ENCODE data around the gene GJA4.
"Not testable (repeated sequence)": the region's sequence is repeated elsewhere in the genome, so short reads cannot be mapped to it uniquely, and the experiment has no call there.

The GJA4 gene

GRCh38 chr1:34768856-34769255 is 23.9 kb upstream of the GJA4 start:
- no peak overlapping the region for H3K4me3 ChIP-seq (ENCODE audit: insufficient read depth, low read depth, low read length, poor library complexity, severe bottlenecking)
- no peaks in the 10 kb centered on the region for H3K36me3 ChIP-seq (ENCODE audit: control insufficient read depth, insufficient read depth, low read length)
- H3K27me3 ChIP-seq (replicated peaks; ENCODE audit: control insufficient read depth, insufficient read depth, low read length, poor library complexity, severe bottlenecking), result no peaks in the 10 kb centered on the region
- no peaks in the 10 kb centered on the region for H3K4me1 ChIP-seq (ENCODE audit: control insufficient read depth, insufficient read depth, low read length, poor library complexity, severe bottlenecking)
- H3K9me3 ChIP-seq (ENCODE audit: control insufficient read depth, low read length), result no peaks in the 10 kb centered on the region
- DNase-seq, result no peak
- H3K27ac ChIP-seq (ENCODE audit: insufficient read depth, low read length, poor library complexity, severe bottlenecking), result no peak overlapping the region

GRCh38 chr1:34770891-34771504 is 21.8 kb upstream of the GJA4 start:
- Histone ChIP-seq H3K9me3 (ENCODE audit: control insufficient read depth, low read length) (no peaks in the 10 kb centered on the region), H3K27me3 (replicated peaks; ENCODE audit: control insufficient read depth, insufficient read depth, low read length, poor library complexity, severe bottlenecking) (no peaks in the 10 kb centered on the region), H3K4me1 (ENCODE audit: control insufficient read depth, insufficient read depth, low read length, poor library complexity, severe bottlenecking) (no peaks in the 10 kb centered on the region), H3K27ac (ENCODE audit: insufficient read depth, low read length, poor library complexity, severe bottlenecking) (no peak overlapping the region), H3K36me3 (ENCODE audit: control insufficient read depth, insufficient read depth, low read length) (no peaks in the 10 kb centered on the region), H3K4me3 (ENCODE audit: insufficient read depth, low read depth, low read length, poor library complexity, severe bottlenecking) (no peak overlapping the region)
- no peak for DNase-seq

DNA sequence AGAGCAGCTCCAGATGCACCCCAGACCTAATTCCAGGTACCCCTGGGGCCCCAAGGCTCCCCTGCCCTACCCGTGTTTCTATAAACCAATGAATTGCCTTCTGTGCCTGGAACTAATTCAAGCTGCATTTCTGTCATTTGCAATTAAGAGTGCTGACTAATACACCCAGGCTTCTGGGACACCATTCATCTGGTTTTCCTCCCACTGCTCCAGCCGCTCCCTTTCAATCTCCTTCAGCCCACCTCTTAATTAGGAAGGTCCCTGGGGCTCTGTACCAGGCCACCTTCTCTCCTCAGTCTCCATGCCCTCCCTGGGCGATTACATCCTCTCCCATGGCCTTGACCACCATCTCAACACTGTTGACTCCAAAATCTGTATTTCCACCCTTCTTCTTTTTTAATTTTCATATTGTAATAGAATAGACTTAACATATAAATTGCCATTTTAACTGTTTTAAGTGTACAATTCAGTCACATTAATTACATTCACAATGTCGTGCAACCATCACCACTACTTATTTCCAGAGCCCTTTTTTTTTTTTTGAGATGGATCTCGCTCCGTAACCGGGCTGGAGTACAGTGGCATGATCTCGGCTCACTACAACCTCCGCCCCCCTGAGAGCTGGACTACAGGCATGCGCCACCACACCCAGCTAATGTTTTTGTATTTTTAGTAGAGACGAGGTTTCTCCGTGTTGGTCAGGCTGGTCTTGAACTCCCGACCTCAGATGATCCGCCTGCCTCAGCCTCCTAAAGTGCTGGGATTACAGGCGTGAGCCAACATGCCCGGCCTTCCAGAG is 21.0 kb upstream of the GJA4 start:
- Histone ChIP-seq H3K27me3 (replicated peaks; ENCODE audit: control insufficient read depth, insufficient read depth, low read length, poor library complexity, severe bottlenecking) (no peaks in the 10 kb centered on the region), H3K27ac (ENCODE audit: insufficient read depth, low read length, poor library complexity, severe bottlenecking) (no peak overlapping the region), H3K4me3 (ENCODE audit: insufficient read depth, low read depth, low read length, poor library complexity, severe bottlenecking) (no peak overlapping the region), H3K4me1 (ENCODE audit: control insufficient read depth, insufficient read depth, low read length, poor library complexity, severe bottlenecking) (no peaks in the 10 kb centered on the region), H3K36me3 (ENCODE audit: control insufficient read depth, insufficient read depth, low read length) (no peaks in the 10 kb centered on the region), H3K9me3 (ENCODE audit: control insufficient read depth, low read length) (no peaks in the 10 kb centered on the region)
- DNase-seq, result no peak

DNA sequence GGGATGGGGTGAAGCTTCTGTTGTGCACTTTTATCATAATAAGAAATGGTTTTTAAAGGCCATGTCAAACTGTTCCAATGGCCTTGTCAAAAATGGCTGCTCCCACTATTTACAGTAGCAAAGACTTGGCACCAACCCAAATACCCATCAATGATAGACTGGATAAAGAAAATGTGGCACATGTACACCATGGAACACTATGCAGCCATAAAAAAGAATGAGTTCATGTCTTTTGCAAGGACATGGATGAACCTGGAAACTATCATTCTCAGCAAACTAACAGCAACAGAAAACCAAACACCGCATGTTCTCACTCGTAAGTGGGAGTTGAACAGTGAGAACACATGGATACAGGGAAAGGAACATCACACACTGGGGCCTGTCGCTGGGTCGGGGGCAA is 19.7 kb upstream of the GJA4 start:
- not testable (repeated sequence) for H3K36me3 ChIP-seq (ENCODE audit: control insufficient read depth, insufficient read depth, low read length); H3K9me3 ChIP-seq (ENCODE audit: control insufficient read depth, low read length); H3K27ac ChIP-seq (ENCODE audit: insufficient read depth, low read length, poor library complexity, severe bottlenecking); H3K4me3 ChIP-seq (ENCODE audit: insufficient read depth, low read depth, low read length, poor library complexity, severe bottlenecking); DNase-seq; H3K27me3 ChIP-seq (replicated peaks; ENCODE audit: control insufficient read depth, insufficient read depth, low read length, poor library complexity, severe bottlenecking); H3K4me1 ChIP-seq (ENCODE audit: control insufficient read depth, insufficient read depth, low read length, poor library complexity, severe bottlenecking)

- Histone ChIP-seq H3K27me3 (replicated peaks; ENCODE audit: control insufficient read depth, insufficient read depth, low read length, poor library complexity, severe bottlenecking) (no peaks in the 10 kb centered on the region), H3K9me3 (ENCODE audit: control insufficient read depth, low read length) (no peaks in the 10 kb centered on the region), H3K36me3 (ENCODE audit: control insufficient read depth, insufficient read depth, low read length) (no peaks in the 10 kb centered on the region), H3K4me3 (ENCODE audit: insufficient read depth, low read depth, low read length, poor library complexity, severe bottlenecking) (no peak overlapping the region), H3K27ac (ENCODE audit: insufficient read depth, low read length, poor library complexity, severe bottlenecking) (no peak overlapping the region), H3K4me1 (ENCODE audit: control insufficient read depth, insufficient read depth, low read length, poor library complexity, severe bottlenecking) (no peaks in the 10 kb centered on the region)
- DNase-seq, result no peak
Observed at GRCh38 chr1:34774957-34775356, 17.8 kb upstream of the GJA4 start.

- peaks cover 9% of the 10 kb centered on the region for H3K4me1 ChIP-seq (ENCODE audit: control insufficient read depth, insufficient read depth, low read length, poor library complexity, severe bottlenecking)
Observed at GRCh38 chr1:34776911-34777310, 15.9 kb upstream of the GJA4 start.

GRCh38 chr1:34777519-34778321 is 15.1 kb upstream of the GJA4 start:
- H3K36me3 ChIP-seq (ENCODE audit: control insufficient read depth, insufficient read depth, low read length), result no peaks in the 10 kb centered on the region
- H3K4me3 ChIP-seq (ENCODE audit: insufficient read depth, low read depth, low read length, poor library complexity, severe bottlenecking), result no peak overlapping the region
- DNase-seq, result no peak
- H3K27ac ChIP-seq (ENCODE audit: insufficient read depth, low read length, poor library complexity, severe bottlenecking), result no peak overlapping the region
- H3K27me3 ChIP-seq (replicated peaks; ENCODE audit: control insufficient read depth, insufficient read depth, low read length, poor library complexity, severe bottlenecking), result peaks cover 18% of the 10 kb centered on the region
- peaks cover 12% of the 10 kb centered on the region for H3K4me1 ChIP-seq (ENCODE audit: control insufficient read depth, insufficient read depth, low read length, poor library complexity, severe bottlenecking)
- H3K9me3 ChIP-seq (ENCODE audit: control insufficient read depth, low read length), result no peaks in the 10 kb centered on the region

More at GRCh38 chr1:34776911-34777310, 15.9 kb upstream of the GJA4 start:
- DNase-seq, result no peak
- Histone ChIP-seq H3K9me3 (ENCODE audit: control insufficient read depth, low read length) (no peaks in the 10 kb centered on the region), H3K27ac (ENCODE audit: insufficient read depth, low read length, poor library complexity, severe bottlenecking) (no peak overlapping the region), H3K27me3 (replicated peaks; ENCODE audit: control insufficient read depth, insufficient read depth, low read length, poor library complexity, severe bottlenecking) (peaks cover 12% of the 10 kb centered on the region), H3K36me3 (ENCODE audit: control insufficient read depth, insufficient read depth, low read length) (no peaks in the 10 kb centered on the region), H3K4me3 (ENCODE audit: insufficient read depth, low read depth, low read length, poor library complexity, severe bottlenecking) (no peak overlapping the region)

GRCh38 chr1:34778381-34778780 is 14.4 kb upstream of the GJA4 start:
- Histone ChIP-seq H3K27me3 (replicated peaks; ENCODE audit: control insufficient read depth, insufficient read depth, low read length, poor library complexity, severe bottlenecking) (peaks cover 18% of the 10 kb centered on the region), H3K27ac (ENCODE audit: insufficient read depth, low read length, poor library complexity, severe bottlenecking) (no peak overlapping the region), H3K36me3 (ENCODE audit: control insufficient read depth, insufficient read depth, low read length) (no peaks in the 10 kb centered on the region), H3K4me1 (ENCODE audit: control insufficient read depth, insufficient read depth, low read length, poor library complexity, severe bottlenecking) (peaks cover 12% of the 10 kb centered on the region), H3K9me3 (ENCODE audit: control insufficient read depth, low read length) (no peaks in the 10 kb centered on the region), H3K4me3 (ENCODE audit: insufficient read depth, low read depth, low read length, poor library complexity, severe bottlenecking) (no peak overlapping the region)
- DNase-seq, result no peak

DNA sequence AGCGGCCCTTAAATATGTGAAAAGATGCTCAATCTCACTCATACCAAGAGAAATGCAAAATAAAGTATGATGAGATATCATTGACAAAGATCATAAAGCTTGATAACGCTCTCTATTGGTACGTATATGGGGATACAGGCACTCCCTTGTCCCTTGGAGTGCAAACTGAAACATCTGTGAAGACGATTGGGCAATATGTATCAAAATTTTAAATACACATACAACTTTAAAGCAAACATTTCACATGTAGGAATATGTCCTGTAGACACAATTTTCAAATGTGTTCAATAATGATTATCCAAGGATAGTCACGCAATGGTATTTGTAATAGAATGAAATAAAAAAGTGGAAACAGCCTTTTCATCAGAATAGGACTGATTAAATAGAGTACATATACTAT is 13.8 kb upstream of the GJA4 start:
- DNase-seq, result no peak
- Histone ChIP-seq H3K36me3 (ENCODE audit: control insufficient read depth, insufficient read depth, low read length) (no peaks in the 10 kb centered on the region), H3K4me3 (ENCODE audit: insufficient read depth, low read depth, low read length, poor library complexity, severe bottlenecking) (no peak overlapping the region), H3K27ac (ENCODE audit: insufficient read depth, low read length, poor library complexity, severe bottlenecking) (no peak overlapping the region), H3K4me1 (ENCODE audit: control insufficient read depth, insufficient read depth, low read length, poor library complexity, severe bottlenecking) (peaks cover 12% of the 10 kb centered on the region), H3K9me3 (ENCODE audit: control insufficient read depth, low read length) (no peaks in the 10 kb centered on the region), H3K27me3 (replicated peaks; ENCODE audit: control insufficient read depth, insufficient read depth, low read length, poor library complexity, severe bottlenecking) (peaks cover 18% of the 10 kb centered on the region)

- Histone ChIP-seq H3K27me3 (replicated peaks; ENCODE audit: control insufficient read depth, insufficient read depth, low read length, poor library complexity, severe bottlenecking) (peaks cover 18% of the 10 kb centered on the region), H3K27ac (ENCODE audit: insufficient read depth, low read length, poor library complexity, severe bottlenecking) (no peak overlapping the region), H3K4me3 (ENCODE audit: insufficient read depth, low read depth, low read length, poor library complexity, severe bottlenecking) (no peak overlapping the region), H3K4me1 (ENCODE audit: control insufficient read depth, insufficient read depth, low read length, poor library complexity, severe bottlenecking) (peaks cover 12% of the 10 kb centered on the region), H3K9me3 (ENCODE audit: control insufficient read depth, low read length) (no peaks in the 10 kb centered on the region), H3K36me3 (ENCODE audit: control insufficient read depth, insufficient read depth, low read length) (no peaks in the 10 kb centered on the region)
- no peak for DNase-seq
Observed at GRCh38 chr1:34779526-34779925, 13.3 kb upstream of the GJA4 start.
